KMS-11 (cell line): ENCODE data around the gene CHML.

ENCODE experiments used
- H2AFZ ChIP-seq: fragments of 200-600 bp; sonication (generic); 2 replicates; pipeline ENCODE4 v1.6.1; 2016; ENCODE audit warnings: antibody characterized with exemption, mixed run types, low read depth
- H3K27ac ChIP-seq: fragments of 200-600 bp; sonication (generic); 2 replicates; pipeline ENCODE4 v1.6.1; 2016; ENCODE audit warnings: mild to moderate bottlenecking, mixed run types
- H3K27me3 ChIP-seq: fragments of 200-600 bp; sonication (generic); 2 replicates; pipeline ENCODE4 v1.6.1; 2017; ENCODE audit warnings: mild to moderate bottlenecking, low read depth, mixed run types, moderate library complexity; ENCODE audit not compliant: insufficient read depth
- H3K36me3 ChIP-seq: fragments of 200-600 bp; sonication (generic); 2 replicates; pipeline ENCODE4 v1.6.1; 2017; ENCODE audit warnings: mild to moderate bottlenecking, mixed run types; ENCODE audit not compliant: insufficient read depth
- H3K4me1 ChIP-seq: fragments of 200-600 bp; sonication (generic); 2 replicates; pipeline ENCODE4 v1.6.1; 2016; ENCODE audit warnings: mild to moderate bottlenecking, low read depth, mixed run types; ENCODE audit not compliant: poor library complexity, severe bottlenecking
- H3K4me2 ChIP-seq: fragments of 200-600 bp; sonication (generic); 2 replicates; pipeline ENCODE4 v1.7.0; 2016; ENCODE audit warnings: mild to moderate bottlenecking, mixed run types
- H3K4me3 ChIP-seq: fragments of 200-600 bp; sonication (generic); IDR thresholded peaks from 2 replicates; pipeline ENCODE4 v1.6.1; 2017; ENCODE audit warnings: low read depth, low read length, mixed read lengths; ENCODE audit not compliant: insufficient read depth
- H3K79me2 ChIP-seq: fragments of 200-600 bp; sonication (generic); 2 replicates; pipeline ENCODE4 v1.6.1; 2016; ENCODE audit warnings: low read depth, mixed run types; ENCODE audit not compliant: insufficient read depth
- H3K9ac ChIP-seq: fragments of 200-600 bp; sonication (generic); 2 replicates; pipeline ENCODE4 v1.6.1; 2016; ENCODE audit warnings: mild to moderate bottlenecking, mixed run types
- H4K20me1 ChIP-seq: fragments of 200-600 bp; sonication (generic); 2 replicates; pipeline ENCODE4 v1.6.1; 2016; ENCODE audit warnings: mild to moderate bottlenecking, mixed run types; ENCODE audit not compliant: insufficient read depth
- CTCF ChIP-seq: fragments of 200-600 bp; sonication (generic); conservative IDR thresholded peaks from 2 replicates; pipeline ENCODE4 v1.6.1; 2017; ENCODE audit warnings: low read depth, mild to moderate bottlenecking, antibody characterized with exemption, low read length, moderate library complexity, mixed read lengths

The CHML gene

DNA sequence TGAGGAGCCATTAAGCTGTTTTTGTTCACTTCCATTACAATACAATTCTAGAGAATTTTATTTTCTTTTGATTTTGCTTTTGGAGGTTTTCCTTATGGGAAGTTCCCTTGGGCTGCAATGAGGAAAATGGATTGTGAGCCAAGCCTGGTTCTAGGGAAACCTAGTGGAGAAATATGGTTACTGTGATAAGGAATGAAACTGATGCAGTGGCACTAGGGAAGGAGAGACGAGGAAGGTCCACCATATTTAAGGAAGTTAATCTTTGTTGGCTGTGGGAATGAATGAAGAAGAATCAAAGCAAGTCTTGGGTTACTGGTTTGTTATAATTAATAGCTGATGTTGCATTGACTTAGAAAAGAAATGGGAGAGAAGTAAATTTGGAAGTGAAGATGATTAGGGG, 28.4 kb downstream of the CHML start:
- Histone ChIP-seq H2AFZ (no peak overlapping the region), H3K27ac (no peak overlapping the region), H3K9ac (no peak overlapping the region), H3K36me3 (no peaks in the 10 kb centered on the region), H4K20me1 (no peaks in the 10 kb centered on the region), H3K4me3 (no peak overlapping the region), H3K4me1 (peaks cover 37% of the 10 kb centered on the region), H3K4me2 (no peak overlapping the region), H3K27me3 (no peaks in the 10 kb centered on the region), H3K79me2 (no peaks in the 10 kb centered on the region)
- no peak for TF ChIP-seq CTCF

DNA sequence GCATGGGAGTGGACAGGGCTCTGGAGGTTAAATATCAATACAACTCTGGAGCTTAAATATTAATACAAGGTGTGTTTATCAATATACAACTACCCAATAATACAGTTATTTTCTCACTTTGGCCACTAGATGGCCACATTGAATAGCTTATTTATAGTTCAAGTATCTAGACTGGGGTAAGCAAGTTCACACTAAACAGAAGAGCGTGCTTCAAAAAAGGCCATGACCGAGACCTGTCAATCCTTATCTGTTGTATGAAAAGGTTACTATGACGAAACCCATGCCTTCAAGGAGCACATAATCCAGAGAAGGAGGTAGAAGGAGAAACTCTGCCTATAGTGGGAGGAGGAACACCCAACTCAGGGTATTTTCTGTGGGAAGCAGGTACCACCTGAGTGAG, 29.1 kb downstream of the CHML start:
- no peak overlapping the region for H2AFZ ChIP-seq
- H3K27ac ChIP-seq, result no peak overlapping the region
- no peaks in the 10 kb centered on the region for H3K36me3 ChIP-seq
- H3K4me1 ChIP-seq, result peaks cover 37% of the 10 kb centered on the region
- no peaks in the 10 kb centered on the region for H3K27me3 ChIP-seq
- TF ChIP-seq CTCF, result peak; percentile 83
- no peaks in the 10 kb centered on the region for H3K79me2 ChIP-seq
- no peak overlapping the region for H3K4me3 ChIP-seq
- H3K4me2 ChIP-seq, result no peak overlapping the region
- no peaks in the 10 kb centered on the region for H4K20me1 ChIP-seq
- H3K9ac ChIP-seq, result no peak overlapping the region

GRCh38 chr1:241610056-241610815, 29.9 kb downstream of the CHML start:
- Histone ChIP-seq H3K4me2 (no peak overlapping the region), H3K4me1 (peaks cover 37% of the 10 kb centered on the region)

GRCh38 chr1:241608379-241609033, 31.7 kb downstream of the CHML start:
- Histone ChIP-seq H3K9ac (no peak overlapping the region), H3K79me2 (no peaks in the 10 kb centered on the region), H4K20me1 (no peaks in the 10 kb centered on the region), H3K27me3 (no peaks in the 10 kb centered on the region), H3K4me1 (peaks cover 23% of the 10 kb centered on the region), H2AFZ (no peak overlapping the region), H3K4me2 (no peak overlapping the region), H3K4me3 (no peak overlapping the region), H3K27ac (no peak overlapping the region), H3K36me3 (no peaks in the 10 kb centered on the region)
- no peak for TF ChIP-seq CTCF

More at GRCh38 chr1:241610056-241610815, 29.9 kb downstream of the CHML start:
- no peak overlapping the region for H2AFZ ChIP-seq
- no peaks in the 10 kb centered on the region for H3K79me2 ChIP-seq
- no peak for TF ChIP-seq CTCF
- H4K20me1 ChIP-seq, result no peaks in the 10 kb centered on the region
- H3K4me3 ChIP-seq, result no peak overlapping the region
- H3K27ac ChIP-seq, result no peak overlapping the region
- H3K27me3 ChIP-seq, result no peaks in the 10 kb centered on the region
- H3K9ac ChIP-seq, result no peak overlapping the region
- no peaks in the 10 kb centered on the region for H3K36me3 ChIP-seq
